Stimulated activated CD8-positive, alpha-beta memory T cell treated with anti-CD3 and anti-CD28 coated beads, Interleukin-4, amount 100 ng/mL, for 1 hour (primary cell): ENCODE measurements around the gene ZSWIM2.
"Not testable (repeated sequence)": the region's sequence is repeated elsewhere in the genome, so short reads cannot be mapped to it uniquely, and the experiment has no call there.

Experiments used
- DNase-seq, 2 donors: peaks; one replicate each; pipeline ENCODE4 v3.0.0-alpha.2; 2020; ENCODE audit warnings: low read depth in 2 of 2, low spot score in 1 of 2

Gene ZSWIM2

DNA sequence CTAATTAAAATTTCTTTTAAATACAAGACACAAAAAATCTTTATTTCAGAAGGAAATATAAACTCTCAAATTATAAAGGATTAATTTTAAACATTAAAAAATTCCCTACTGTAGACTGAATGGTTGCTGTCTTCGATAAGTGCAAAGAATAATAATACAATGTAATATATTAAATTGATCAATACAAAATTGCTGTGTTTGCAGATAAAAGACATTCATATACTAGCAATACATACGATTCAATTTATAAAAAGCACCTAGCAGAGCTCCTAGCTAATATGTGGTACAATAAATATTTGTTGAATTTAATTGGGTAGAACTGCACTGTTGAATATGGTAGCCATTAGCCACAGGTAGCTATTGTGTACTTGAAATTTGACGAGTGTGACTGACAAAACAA, 6.6 kb downstream of the ZSWIM2 start:
- no peak for DNase-seq

DNA sequence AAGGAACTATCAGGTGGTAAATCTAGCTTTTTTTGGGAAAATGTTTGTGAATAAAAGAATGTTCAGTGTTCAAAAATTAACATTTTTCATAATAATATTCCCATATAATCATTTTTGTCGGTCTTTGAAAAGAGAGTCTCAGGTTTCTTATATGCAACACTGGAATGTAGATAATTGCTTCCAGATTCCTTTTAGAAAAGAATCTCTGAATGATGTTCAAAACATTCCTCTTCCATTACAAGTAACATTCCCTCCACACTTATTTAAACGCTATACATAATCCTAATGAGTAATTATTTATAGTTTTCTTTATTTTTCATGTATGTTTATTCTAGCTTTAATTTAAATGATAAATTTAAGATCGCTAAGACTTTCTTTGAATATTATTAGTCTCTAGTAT, 7.0 kb downstream of the ZSWIM2 start:
- no peak for DNase-seq

DNA sequence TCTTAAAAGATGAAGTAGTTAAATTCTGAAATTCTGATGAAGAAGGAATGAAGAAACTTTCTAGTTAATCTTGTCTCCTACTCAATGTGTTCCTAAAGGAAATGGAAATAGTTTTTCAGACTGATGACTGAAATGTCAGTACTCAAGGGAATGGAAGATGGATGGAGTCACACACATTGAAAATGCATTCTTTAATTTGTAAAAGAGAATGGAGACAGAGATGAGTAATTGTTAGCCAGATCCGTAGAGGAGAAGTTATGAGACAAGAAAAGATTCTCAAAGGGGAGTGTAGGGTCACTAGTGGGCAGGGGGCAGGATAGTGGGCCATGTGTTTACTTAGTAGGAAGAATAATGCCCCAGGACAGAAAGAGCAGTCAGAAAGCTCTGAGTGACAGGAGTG, 13.3 kb downstream of the ZSWIM2 start:
- no peak for DNase-seq

DNA sequence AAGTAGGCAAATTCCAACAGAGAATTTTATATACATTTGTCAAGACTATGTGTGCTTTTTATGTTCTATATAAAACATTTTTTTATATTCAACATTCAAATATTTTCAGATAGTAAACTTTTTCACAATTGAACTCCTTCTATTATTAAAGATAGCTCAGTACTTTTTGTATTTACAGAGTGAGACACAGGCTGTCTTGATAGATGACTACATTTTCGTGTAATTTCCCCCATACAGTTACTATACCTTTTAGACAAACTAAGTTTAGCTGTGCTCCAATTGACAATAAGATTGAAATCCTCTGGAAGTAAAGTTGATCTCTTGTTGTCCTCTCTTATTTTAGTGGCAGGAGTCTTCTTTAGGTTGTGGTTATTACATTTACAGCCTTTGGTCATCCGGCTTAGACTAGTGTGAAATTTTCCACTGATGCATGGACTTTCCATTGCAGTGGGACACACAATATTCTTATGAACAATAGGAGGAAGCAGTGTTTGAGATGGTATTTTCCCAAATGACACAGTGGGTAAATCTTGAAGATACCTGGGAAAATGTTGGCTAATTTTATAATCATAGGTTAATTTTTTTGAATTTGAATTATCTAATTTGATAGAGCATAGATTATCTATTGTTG, 21.0 kb downstream of the ZSWIM2 start:
- DNase-seq, result no peak

DNA sequence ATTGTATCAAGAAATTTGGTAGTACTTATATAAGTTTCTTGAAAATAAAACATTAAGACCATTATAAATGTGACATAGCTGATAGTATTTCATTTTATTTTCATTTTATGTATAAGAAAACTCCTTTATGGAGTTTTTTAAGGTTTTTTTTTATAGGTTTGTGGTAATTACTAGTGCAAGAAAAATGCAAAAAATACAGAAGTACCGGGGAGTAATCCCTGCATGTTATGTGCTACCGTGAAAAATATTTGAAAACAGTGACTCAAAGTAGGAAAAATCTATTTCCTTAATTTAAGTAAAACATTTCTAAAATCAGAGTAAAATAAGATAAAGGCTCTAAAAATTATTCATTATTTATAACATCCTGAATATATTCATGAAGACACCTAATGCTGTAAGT, 21.6 kb downstream of the ZSWIM2 start:
- no peak for DNase-seq

DNA sequence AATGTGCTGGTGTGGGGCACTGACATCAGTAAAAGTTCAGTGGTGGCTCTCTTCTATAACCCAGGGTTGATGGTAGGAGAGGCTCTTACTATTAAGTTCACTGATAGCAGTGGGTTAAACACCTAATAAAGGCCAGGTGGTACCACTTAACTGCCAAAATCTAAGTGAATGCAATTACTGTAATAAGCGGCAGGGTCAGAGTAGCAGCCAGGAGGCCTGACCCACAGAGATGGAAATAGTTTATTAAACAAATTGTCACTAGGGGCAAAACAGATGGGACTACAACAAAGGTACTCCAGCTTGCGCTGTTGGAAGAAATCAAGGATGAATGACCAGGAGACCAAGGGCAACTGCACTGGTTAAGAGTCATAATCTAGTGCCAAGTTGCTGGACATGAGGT, 26.6 kb downstream of the ZSWIM2 start:
- no peak for DNase-seq

DNA sequence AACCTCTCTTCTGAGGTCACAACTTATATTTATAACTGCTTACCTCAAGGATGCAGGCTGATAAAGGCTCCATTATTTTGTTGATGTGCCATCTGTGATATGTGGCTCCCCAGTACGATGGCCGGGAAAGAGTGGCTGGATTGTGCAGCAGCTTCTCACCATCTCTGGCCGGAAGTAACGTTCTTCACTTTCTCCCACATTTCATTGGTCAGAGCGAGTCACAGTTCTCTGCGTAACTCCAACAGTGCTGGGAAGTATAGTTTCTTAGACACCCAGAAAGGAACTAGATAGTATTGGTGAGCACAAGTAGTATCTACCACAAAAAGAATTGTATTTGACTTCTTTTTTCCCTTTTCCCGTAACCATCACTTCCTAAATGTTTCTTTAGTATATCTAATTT, 28.7 kb downstream of the ZSWIM2 start:
- DNase-seq, result no peak

DNA sequence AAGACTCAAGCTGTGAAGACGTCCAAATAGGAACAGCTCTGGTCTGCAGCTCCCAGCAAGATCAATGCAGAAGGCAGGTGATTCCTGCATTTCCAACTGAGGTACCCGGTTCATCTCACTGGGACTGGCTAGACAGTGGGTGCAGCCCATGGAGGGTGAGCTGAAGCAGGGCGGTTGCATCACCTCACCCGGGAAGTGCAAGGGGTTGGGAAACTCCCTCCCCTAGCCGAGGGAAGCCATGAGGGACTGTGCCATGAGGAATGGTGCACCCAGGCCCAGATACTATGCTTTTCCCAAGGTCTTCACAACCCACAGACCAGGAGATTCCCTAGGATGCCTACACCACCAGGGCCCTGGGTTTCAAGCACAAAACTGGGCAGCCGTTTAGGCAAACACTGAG, 37.2 kb downstream of the ZSWIM2 start:
- not testable (repeated sequence) for DNase-seq

DNA sequence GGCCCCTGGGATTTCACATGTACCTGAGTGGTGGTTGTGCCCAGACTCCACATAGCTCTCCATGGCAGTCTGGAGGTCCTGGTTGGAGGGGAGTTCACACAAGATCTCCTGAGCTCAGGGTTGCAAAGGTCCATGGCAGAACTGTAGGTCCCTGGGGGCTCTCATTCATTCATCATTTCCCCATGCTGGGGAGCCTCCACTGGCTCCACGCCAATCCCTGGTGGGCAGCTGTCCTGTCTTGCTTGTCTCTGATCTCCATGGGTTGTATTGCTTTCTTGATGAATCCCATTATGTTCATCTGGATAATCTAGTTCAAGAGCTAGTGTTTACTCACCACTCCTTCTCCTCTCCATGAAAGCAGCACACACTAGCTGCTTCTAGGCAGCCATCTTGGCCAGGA, 42.4 kb downstream of the ZSWIM2 start:
- no peak for DNase-seq

DNA sequence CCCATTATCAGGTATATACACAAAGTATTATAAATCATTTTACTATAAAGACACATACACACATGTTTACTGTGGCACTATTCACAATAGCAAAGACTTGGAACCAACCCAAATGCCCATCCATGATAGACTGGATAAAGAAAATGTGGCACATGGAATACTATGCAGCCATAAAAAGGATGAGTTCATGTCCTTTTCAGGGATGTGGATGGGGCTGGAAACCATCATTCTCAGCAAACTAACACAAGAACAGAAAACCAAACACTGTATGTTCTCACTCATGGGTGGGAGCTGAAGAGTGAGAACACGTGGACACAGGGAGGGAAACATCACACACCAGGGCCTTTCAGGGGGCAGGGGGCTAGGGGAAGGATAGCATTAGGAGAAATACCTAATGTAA, 50.4 kb downstream of the ZSWIM2 start:
- DNase-seq, result not testable (repeated sequence)

DNA sequence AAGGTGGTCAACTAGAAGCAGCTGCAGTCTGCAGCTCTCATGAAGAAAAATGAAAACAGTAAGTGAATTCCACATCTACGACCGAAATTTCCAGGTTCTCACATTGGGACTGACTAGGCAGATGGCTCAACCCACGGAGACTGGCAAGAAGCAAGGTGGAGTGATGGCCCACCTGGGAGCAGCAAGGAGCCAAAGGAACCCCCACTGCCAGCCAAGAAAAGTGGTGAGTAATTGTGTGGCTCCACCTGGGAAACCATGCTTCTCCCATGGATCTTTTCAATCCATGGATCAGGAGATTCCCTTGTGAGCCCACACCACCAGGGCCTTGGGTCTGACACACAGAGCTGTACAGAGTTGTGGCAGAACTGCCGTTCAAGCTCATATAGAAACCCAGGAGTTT, 64.0 kb downstream of the ZSWIM2 start:
- DNase-seq, result no peak

DNA sequence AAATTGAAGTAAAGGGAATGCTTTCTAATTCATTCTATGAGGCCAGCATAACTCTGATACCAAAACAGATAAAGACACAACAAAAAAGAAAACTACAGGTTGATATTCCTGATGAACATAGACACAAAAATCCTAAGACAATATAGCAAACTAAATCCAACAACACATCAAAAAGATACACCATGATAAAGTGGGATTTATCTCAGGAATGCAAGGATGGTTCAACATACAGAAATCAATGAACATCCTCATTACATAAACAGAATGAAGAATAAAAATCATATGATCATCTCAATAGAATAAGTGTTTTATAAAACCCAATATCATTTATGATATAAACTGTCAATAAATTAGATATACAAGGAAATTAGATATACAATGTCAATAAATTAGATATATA, 65.7 kb downstream of the ZSWIM2 start:
- DNase-seq, result no peak

DNA sequence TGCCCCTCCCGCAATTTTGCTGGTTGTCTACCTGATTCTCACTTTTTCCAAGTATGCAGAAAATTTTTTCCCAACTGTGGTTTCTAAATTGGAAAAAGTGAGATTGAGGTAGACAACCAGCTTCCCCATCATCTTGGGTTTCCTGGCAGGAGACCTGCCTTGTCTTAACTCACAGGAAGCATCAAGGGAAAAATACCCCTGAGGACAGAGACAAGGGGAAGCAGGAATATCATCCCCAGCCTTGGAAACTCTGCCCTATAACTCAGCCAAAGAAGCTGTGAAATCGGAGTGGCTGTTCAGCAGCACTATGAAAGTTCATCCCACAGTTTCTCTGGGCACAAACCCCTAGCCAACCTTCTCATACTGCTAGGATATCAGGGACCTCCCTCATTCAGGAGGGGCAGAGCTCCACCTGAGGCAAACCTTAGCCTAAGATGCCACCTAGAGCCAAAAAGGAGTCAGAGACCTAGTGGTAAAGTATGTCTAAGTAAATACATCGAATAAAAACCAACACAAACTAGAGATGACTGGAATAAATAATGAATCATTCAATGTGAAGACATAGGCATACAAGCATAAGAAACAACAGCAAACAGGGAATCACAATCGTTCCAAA, 68.2 kb downstream of the ZSWIM2 start:
- no peak for DNase-seq
